Activated T-cell treated with anti-CD3 and anti-CD28 coated beads, Interleukin-2, amount 50 U/mL, for 24 hours (primary cell): ENCODE measurements around the gene KCTD18.

Source experiments
- DNase-seq: peaks from one replicate; pipeline ENCODE4 v3.0.0-alpha.2; 2020
- H3K27ac Mint-ChIP-seq: 2 replicates; pipeline ENCODE4 v1.8.0; 2020; ENCODE audit warnings: mild to moderate bottlenecking, mixed read lengths
- H3K27me3 Mint-ChIP-seq: 2 replicates; pipeline ENCODE4 v1.8.0; 2020; ENCODE audit warnings: mixed read lengths
- H3K36me3 Mint-ChIP-seq: 2 replicates; pipeline ENCODE4 v1.8.0; 2020; ENCODE audit warnings: low read depth, mixed read lengths
- H3K4me1 Mint-ChIP-seq: 2 replicates; pipeline ENCODE4 v1.8.0; 2020; ENCODE audit warnings: low read depth, mixed read lengths
- H3K4me3 Mint-ChIP-seq: 2 replicates; pipeline ENCODE4 v1.8.0; 2020; ENCODE audit warnings: mild to moderate bottlenecking, moderate library complexity, mixed read lengths
- H3K9me3 Mint-ChIP-seq: 2 replicates; pipeline ENCODE4 v1.8.0; 2020; ENCODE audit warnings: mixed read lengths

KCTD18 gene

DNA sequence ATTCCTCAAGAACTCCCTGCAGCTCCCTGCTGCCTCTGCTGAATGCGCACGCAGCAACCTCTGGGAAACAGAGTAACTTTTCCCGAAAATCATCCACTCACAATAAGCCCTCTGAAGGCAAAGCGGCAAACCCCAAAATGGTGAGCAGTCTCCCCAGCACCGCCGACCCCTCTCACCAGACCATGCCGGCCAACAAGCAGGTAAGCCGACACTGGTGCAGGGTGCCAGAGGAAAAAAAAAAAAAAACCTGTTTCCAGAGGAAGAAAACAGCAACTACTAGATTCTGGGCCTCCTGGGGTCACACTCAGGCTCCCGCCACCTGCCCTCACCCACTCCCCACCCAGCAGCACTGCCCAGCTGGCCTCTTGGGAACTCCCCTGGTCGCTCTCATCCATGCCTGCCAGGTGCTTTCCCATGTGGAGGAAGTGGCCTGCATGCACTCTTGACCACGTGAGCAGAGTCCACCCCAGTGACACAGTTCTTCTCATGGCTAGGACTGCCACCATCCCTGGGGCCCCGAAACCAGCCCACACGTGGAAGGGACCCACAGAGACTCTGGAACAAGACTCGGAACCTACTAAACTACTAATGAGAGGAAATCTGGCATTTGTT lies 36.9 kb downstream of the KCTD18 start:
- H3K27me3 Mint-ChIP-seq: no peaks in the 10 kb centered on the region
- peak overlapping the region; percentile 23 for H3K27ac Mint-ChIP-seq
- no peak overlapping the region for H3K4me3 Mint-ChIP-seq
- H3K9me3 Mint-ChIP-seq: no peaks in the 10 kb centered on the region
- peaks cover 27% of the 10 kb centered on the region for H3K4me1 Mint-ChIP-seq
- no peak for DNase-seq
- H3K36me3 Mint-ChIP-seq: peaks cover 10% of the 10 kb centered on the region

DNA sequence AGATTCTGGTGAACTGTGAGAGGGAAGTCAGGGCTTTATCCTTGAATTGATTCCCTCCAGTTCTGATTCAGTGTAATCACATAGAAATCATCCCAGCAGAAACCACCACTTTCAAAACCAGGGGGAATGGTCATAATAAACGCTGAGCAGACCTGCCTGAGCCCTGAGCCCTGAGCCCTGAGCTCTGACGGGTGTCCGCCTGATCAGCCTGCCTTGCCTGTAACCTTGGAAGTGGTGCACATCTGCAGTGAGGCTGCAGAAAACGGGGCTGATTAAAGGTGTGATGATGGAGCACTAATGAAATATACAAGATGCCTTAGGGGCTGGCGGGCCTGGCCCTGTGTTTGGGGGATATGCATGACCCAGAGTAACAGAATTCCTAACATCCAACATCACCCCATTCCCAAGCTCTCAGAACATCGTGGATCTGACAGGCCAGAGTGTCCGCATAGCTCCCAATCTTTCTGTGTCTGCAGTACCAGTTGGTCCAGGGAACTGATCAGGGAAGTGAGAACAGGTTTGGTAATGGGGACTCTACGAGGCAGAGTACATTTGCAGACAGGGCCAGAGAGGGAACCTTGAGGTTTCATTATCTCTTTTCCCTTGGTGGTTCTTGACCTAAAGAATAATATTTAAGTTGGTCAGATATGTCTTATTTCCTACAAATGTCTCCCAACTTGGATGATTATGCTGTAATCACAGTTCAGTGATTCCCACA lies 37.8 kb downstream of the KCTD18 start:
- Mint-ChIP-seq H3K27ac (no peak overlapping the region), H3K4me1 (peaks cover 35% of the 10 kb centered on the region), H3K9me3 (no peaks in the 10 kb centered on the region), H3K27me3 (no peaks in the 10 kb centered on the region), H3K4me3 (no peak overlapping the region), H3K36me3 (peaks cover 10% of the 10 kb centered on the region)
- DNase-seq: no peak

DNA sequence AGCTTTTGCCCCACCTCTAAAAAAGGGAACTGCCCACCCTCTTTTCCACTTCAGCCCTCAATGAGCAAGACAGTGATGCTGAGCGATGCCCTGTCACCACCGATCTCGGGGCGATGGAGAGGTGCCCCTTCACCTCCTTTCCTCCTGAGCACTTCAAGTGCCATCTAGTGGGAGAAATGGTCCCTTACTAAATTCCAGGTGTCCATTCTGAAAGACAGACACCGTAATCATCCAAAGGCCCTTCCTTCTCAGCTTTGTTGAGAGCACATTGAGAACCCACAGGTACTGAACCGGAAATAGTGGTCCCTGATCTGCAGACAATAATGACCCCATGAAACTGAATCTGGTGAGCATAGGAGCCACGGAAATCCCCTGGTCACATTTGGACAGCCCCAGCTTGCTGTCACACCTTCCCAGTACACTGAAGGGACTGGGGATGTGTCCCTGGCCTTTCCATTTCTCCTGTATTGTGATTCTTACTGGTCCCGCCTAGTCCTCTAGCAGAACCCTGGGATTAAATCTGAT lies 38.5 kb downstream of the KCTD18 start:
- Mint-ChIP-seq H3K9me3 (no peaks in the 10 kb centered on the region), H3K27ac (no peak overlapping the region), H3K4me1 (peaks cover 42% of the 10 kb centered on the region), H3K36me3 (peaks cover 10% of the 10 kb centered on the region), H3K27me3 (no peaks in the 10 kb centered on the region), H3K4me3 (no peak overlapping the region)
- DNase-seq: peak; percentile 48

DNA sequence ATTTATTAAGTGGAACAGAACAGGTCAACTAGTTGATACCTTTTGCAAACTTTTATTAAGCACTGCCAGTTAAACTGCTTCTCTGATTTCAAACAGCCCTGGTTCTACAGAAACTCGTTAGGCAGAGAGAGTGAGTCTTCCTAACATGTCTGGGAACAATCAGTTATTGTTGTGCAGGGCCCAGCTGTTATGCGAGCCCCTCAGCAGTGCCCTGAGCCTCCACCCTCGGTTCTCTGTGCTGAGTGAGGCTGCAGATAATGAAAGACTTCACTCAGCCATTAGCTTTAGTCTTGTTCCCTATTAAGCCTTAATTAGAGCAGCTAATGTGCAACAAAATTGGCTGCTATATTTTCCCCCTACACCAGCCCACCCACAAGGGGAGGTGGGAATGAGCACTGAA lies 39.6 kb downstream of the KCTD18 start:
- H3K36me3 Mint-ChIP-seq: peaks cover 10% of the 10 kb centered on the region

DNA sequence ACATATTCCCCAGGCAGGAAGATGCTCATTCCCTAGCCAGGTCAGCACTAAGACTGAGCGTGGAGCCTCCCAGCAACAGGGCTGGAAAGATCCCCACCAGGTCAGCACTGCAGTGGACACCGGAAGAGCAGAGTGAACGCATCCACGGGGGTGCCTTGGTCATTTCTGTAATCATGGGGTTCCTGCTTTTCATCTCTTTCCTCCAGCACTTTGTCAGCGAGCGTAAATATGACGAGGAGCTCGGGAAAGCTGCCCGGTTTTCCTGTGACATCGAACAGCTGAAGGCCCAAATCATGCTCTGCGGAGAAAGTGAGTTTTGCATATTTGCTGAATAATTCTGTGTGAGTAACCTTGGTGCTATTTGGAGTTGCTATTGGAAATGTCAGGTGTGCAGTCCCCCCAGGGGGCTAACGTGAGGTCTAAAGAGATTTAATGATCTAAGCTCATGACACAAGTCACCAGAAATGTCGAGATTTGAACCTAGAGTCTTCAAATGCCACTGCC lies 40.1 kb downstream of the KCTD18 start:
- no peak overlapping the region for H3K27ac Mint-ChIP-seq
- peaks cover 10% of the 10 kb centered on the region for H3K36me3 Mint-ChIP-seq
- no peak overlapping the region for H3K4me3 Mint-ChIP-seq
- peaks cover 58% of the 10 kb centered on the region for H3K4me1 Mint-ChIP-seq
- no peaks in the 10 kb centered on the region for H3K27me3 Mint-ChIP-seq
- H3K9me3 Mint-ChIP-seq: no peaks in the 10 kb centered on the region
- DNase-seq: no peak

More for the DNA sequence above, 39.6 kb downstream of the KCTD18 start:
- Mint-ChIP-seq H3K4me1 (peaks cover 54% of the 10 kb centered on the region), H3K27me3 (no peaks in the 10 kb centered on the region), H3K9me3 (no peaks in the 10 kb centered on the region), H3K4me3 (no peak overlapping the region), H3K27ac (no peak overlapping the region)
- no peak for DNase-seq

DNA sequence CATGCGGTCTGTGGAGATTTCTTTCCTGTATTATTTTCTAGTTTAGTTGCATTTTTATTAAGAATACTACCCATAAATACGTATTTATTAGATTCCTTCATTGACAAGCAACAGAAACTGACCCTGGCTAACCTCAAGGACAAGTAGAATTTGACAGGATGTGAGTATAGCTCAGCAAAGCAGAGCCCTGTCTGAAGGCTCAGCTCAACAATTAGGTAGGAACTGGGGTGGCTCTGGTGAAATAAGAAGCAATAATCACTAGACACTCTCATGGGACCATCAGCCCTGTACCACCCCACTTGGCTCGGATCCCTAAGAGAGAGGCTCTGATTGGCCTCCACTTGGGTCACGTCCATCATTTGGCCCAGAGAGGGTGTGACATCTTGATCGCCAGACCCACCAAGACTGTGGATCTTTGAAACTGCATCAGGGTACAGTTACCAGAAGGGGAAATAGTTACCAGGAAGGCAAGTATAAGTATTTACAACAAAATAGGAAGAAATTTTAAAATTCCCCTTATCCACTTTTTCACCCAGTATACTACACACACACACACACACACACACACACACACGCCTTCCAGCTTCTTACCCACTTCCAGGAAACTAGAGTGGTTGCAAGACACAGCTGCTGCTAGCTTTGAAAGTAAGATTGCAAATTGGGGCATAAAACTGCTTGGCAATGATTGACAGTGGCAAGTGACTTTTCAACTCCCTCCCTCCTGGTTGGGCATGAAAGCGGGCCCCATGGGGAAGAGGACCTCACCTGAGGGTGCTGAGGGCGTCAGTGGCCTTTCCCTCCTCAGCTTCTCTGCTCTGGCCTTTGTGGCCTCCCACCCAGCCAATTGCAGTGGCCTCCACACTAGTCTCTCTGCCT lies 41.8 kb downstream of the KCTD18 start:
- peaks cover 9% of the 10 kb centered on the region for H3K36me3 Mint-ChIP-seq
- DNase-seq: peak; percentile 47
- H3K4me3 Mint-ChIP-seq: peak overlapping the region; percentile 53
- no peaks in the 10 kb centered on the region for H3K9me3 Mint-ChIP-seq
- no peaks in the 10 kb centered on the region for H3K27me3 Mint-ChIP-seq
- H3K4me1 Mint-ChIP-seq: peaks cover 67% of the 10 kb centered on the region
- H3K27ac Mint-ChIP-seq: peak overlapping the region; percentile 90

DNA sequence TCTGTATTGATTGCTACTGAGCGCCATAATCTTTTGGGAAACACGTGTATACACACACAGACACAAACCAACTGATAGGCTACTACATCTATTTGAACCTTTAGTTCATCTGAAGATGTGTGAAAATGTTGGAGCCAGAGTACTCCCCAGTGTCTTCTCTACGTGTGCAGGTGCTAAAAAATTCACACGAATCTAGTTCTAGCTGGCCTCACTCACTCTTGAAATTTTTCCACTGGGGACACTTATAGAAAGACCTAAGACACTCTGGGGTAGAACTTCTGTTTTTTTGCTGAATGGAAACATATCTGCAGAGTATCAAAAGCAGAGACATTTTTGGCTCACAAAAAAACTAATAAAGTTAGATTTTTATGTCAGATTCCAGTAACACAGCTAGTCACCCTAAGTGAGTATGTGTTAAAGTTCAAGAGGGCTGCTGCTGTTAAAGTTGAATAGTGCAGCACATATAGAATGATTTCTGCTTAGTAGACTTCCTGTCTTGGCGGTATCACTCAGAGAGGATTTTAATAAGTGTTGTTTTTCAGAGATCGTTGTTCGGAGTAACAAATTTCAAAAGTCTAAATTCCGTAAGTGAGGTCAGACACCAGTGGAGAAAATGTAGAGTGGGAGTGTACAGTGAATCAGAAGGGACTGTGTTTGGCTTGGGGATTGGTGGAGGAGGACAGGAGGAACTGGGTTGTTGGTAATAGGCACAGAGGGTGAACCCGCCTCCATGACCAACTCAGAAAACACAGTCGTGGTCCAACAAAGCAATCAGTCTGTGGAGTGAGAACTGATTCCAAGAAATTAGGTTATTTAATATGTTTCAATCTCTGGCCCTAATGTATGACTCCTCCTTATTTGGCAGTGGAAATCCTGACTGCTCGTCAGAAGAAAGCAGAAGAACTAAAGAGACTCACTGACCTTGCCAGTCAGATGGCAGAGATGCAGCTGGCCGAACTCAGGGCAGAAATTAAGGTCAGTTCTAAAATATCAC lies 43.1 kb downstream of the KCTD18 start:
- Mint-ChIP-seq H3K27me3 (no peaks in the 10 kb centered on the region), H3K4me1 (peaks cover 75% of the 10 kb centered on the region), H3K27ac (peak overlapping the region; percentile 90), H3K4me3 (peak overlapping the region; percentile 53), H3K9me3 (no peaks in the 10 kb centered on the region), H3K36me3 (peaks cover 5% of the 10 kb centered on the region)
- DNase-seq: peak; percentile 50

DNA sequence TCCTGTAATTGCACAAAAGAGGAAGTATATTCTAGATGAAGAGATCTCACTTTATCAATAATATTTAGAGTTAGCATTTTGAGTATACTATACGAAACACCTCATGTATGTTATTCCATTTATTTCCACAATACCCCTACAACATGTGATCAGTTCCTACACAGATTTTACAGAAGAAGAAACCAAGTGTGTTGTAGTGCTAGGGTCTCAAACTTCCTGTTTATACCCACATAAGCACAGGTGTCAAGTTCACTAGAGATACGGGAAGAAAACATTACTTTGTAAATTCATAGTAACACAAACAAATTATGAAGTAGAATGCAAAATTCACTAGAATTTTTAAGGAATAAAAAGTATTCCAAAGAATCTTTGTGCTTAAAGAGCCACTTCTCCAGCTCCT lies 46.4 kb downstream of the KCTD18 start:
- Mint-ChIP-seq H3K4me1 (peaks cover 60% of the 10 kb centered on the region), H3K27ac (no peak overlapping the region)

DNA sequence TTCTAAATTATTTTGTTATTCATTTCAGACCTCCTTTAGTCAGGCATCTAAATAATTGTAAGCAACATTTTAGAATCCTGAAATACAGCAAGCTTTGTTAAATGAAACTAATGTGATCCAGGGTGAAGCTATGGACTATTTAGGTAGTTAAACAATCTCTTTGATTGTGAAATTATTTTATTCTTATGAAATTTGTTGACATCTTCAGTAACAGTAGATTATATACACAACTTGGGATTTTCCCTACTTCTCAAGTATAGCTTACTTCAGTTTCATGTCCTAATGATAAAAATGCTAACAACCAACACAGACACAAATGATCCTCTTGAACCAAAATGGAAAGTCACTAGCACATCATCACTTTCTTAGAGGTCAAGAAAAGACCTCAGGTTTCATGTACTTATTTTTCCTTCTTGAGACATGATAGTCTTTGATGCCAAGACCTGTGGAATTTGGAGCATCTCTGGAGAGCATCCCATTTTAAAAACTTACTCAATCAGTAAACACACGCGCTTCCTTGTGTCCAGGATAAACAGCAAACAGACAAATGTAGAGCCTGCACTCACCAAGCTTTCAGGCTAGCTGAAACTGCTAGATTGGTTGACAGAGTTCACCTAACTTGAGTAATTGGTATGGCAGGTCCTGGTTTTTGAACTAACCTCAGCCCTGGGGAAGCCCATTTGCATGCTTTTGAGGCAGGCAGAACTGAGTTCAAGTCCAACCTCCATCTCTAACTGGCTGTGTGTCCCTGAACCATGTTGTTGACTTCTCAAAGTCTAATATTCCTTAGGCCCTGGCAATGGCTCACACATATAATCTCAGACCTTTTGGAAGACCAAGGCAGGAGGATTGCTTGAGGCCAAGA lies 47.8 kb downstream of the KCTD18 start:
- no peaks in the 10 kb centered on the region for H3K9me3 Mint-ChIP-seq
- no peak overlapping the region for H3K27ac Mint-ChIP-seq
- H3K4me3 Mint-ChIP-seq: no peak overlapping the region
- peaks cover 6% of the 10 kb centered on the region for H3K36me3 Mint-ChIP-seq
- peaks cover 46% of the 10 kb centered on the region for H3K4me1 Mint-ChIP-seq
- DNase-seq: no peak
- H3K27me3 Mint-ChIP-seq: no peaks in the 10 kb centered on the region

More for the DNA sequence above, 46.4 kb downstream of the KCTD18 start:
- DNase-seq: no peak
- H3K9me3 Mint-ChIP-seq: no peaks in the 10 kb centered on the region
- no peaks in the 10 kb centered on the region for H3K27me3 Mint-ChIP-seq
- H3K36me3 Mint-ChIP-seq: peaks cover 6% of the 10 kb centered on the region
- H3K4me3 Mint-ChIP-seq: no peak overlapping the region

DNA sequence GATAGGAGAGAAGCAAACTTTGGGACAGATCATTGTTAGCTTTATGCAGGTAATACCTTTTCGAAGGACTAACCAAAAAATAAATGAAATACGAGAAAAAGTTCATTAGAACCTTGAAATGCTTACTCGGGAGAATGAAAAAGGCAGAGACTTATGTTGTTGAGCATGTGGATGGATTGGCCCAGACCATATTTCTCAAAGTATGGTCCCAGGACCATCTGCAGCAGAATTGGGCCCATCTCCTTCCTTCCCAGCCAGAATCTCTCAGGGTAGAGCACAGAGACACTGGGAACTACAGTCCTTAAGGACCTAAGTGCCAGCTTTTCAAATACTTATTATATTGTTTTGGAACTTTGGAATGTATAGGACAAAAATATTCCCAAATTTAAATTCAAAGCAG lies 50.8 kb downstream of the KCTD18 start:
- H3K27ac Mint-ChIP-seq: no peak overlapping the region
- no peaks in the 10 kb centered on the region for H3K27me3 Mint-ChIP-seq
- H3K36me3 Mint-ChIP-seq: peaks cover 6% of the 10 kb centered on the region
- no peak overlapping the region for H3K4me3 Mint-ChIP-seq
- H3K4me1 Mint-ChIP-seq: peaks cover 52% of the 10 kb centered on the region
- no peaks in the 10 kb centered on the region for H3K9me3 Mint-ChIP-seq
- no peak for DNase-seq

DNA sequence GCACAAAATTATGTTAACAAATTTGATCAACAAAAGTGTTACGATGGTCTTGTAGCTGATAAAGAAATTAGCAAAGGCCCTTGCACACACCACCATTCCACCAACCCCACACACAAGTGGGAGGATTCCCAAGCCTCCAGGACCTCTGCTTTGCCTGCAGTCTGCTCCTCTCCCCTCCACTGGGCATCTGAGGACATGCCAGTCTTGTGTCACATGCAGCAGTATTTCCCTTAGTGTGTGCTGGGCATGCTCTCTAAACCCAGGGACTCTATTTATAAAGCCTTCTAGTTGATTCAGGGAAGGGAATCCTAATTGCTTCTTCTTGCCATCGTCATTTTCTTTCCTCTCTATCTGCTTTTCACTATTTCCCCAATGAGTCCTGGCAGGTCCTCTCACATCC lies 53.3 kb downstream of the KCTD18 start:
- H3K27me3 Mint-ChIP-seq: no peaks in the 10 kb centered on the region
- H3K9me3 Mint-ChIP-seq: no peaks in the 10 kb centered on the region
- no peak overlapping the region for H3K27ac Mint-ChIP-seq
- peaks cover 41% of the 10 kb centered on the region for H3K4me1 Mint-ChIP-seq
- no peak for DNase-seq
- H3K36me3 Mint-ChIP-seq: peaks cover 4% of the 10 kb centered on the region
- no peak overlapping the region for H3K4me3 Mint-ChIP-seq

DNA sequence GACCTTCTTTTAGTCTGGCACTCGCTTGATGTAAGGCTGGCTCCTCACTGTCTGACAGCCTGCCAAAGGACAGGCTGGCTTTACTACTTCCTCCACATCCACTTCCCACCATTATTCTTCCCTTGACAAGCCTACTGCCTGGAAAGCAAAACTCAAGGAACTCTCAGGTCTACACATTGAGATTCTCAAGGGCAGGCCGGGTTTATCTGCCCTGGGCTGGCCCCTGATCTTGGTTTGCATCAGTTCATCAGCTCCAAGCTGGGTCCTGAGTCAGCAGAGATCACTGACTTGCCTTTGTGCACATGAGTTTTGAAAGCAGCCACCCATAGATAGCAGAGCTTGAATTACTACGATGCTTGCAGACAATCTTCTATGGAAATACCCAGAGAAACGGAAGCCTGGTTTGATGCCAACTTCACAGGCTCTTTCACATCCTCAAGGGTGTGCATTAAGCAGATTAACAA lies 53.9 kb downstream of the KCTD18 start:
- H3K4me3 Mint-ChIP-seq: peak overlapping the region; percentile 40

More for the DNA sequence above, 53.9 kb downstream of the KCTD18 start:
- H3K4me1 Mint-ChIP-seq: peaks cover 37% of the 10 kb centered on the region
- H3K36me3 Mint-ChIP-seq: peaks cover under 1% of the 10 kb centered on the region
- H3K27ac Mint-ChIP-seq: peak overlapping the region; percentile 90
- H3K9me3 Mint-ChIP-seq: no peaks in the 10 kb centered on the region
- H3K27me3 Mint-ChIP-seq: no peaks in the 10 kb centered on the region
- DNase-seq: no peak
